ENCODE data around the gene CARM1.

- TF ChIP-seq CTCF (IDR thresholded peaks at IDR 0.05) (no peak), POLR2A (IDR thresholded peaks at IDR 0.05) (no peak)
These were observed 27.8 kb downstream of the CARM1 start for GRCh38 chr19:10899151-10899653.

All from right lobe of liver (tissue), 4 donors.